ENCODE measurements around the gene NAPB.

Gene NAPB

DNA sequence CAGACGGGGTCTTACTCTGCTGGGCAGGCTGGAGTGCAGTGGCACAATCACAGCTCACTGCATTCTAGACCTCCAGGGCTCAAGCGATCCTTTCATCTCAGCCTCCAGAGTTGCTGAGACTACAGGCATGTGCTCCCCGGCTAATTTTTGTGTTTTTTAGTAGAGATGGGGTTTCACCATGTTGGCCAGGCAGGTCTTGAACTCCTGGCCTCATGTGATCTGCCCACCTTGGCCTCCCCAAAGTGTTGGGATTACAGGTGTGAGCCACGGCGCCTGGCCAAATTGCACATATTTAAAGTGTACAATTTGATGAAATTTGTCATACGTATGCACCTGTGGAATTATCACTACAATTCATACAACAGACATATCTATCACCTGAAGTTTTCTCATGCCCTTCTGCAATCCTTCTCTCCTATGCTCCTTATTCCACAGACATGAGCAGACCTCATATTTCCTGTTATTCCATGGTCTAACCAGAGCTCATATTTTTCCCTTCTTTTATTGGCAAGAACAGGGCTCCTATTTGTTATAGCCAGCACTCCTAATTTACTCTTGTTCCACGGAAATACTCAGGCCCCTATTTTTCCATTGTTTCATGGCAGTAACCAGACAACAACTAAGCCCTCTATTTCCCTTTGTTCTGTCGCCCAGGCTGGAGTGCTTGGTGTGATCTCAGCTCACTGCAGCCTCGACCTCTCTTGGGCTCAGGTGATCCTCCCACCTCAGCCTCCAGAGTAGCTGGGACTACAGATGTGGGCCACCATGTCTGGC, 16.0 kb upstream of the NAPB start:
- DNase-seq: no peak

DNA sequence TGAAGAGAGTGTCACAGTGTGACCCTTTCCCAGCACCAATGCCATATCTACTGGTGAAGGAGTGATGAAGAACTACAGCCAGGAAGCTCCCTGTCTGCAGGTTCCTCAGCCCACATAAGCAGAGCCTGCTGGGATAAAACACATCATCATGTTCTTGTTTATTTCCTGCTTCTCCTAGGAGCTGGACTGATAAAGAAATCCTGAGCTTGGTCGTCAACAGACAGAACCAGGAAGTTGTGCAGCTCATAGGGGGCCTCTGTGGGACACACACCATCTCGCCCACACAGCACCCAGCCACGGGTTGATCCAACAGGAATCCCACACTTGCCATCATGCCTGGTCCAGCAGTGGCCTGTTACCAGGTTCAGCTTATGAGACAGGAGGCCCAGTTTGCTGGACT, 15.4 kb upstream of the NAPB start:
- DNase-seq: no peak

DNA sequence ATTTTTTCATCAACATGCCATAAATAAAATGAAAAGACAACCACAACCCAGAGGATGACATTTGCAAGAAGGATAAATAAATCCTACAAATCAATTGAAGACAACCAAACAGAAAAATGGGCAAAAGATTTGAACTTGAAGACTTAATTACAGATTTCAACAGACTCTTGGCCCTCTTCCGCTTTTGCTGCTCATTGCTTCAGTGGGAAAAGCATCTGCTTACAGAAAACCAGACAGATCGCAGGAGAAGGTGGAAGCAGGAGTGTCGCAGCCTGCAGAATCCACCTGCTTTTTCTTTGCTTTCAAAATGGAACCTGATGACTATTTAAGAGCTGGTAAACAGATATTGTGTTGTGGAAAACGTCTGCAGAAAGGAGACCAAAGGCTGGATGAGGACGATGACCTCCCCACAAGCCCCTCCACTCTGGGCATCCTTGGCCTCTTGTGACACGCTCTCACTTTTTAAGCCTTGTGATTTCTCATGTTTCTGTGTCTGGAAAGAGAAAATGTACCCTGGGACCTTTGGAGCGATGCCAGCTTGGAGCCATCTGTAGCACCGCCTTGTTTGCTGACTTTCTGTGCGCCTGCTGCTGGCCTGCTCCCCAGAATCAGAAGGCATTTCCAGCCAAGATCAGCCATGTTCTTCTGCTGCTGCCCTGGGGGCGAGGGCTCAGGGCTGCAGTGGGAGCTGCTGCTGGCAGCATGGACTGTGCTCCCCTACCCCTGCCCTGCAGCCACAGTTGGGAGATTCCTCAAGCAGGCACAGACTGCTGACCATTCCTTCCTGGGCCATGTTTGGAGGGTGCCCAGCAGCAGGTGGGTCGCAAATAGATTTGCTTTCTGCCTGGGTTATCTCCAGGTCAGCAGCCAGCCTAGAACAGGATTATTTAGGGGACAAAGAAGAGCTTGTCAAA, 14.6 kb upstream of the NAPB start:
- no peak for DNase-seq

DNA sequence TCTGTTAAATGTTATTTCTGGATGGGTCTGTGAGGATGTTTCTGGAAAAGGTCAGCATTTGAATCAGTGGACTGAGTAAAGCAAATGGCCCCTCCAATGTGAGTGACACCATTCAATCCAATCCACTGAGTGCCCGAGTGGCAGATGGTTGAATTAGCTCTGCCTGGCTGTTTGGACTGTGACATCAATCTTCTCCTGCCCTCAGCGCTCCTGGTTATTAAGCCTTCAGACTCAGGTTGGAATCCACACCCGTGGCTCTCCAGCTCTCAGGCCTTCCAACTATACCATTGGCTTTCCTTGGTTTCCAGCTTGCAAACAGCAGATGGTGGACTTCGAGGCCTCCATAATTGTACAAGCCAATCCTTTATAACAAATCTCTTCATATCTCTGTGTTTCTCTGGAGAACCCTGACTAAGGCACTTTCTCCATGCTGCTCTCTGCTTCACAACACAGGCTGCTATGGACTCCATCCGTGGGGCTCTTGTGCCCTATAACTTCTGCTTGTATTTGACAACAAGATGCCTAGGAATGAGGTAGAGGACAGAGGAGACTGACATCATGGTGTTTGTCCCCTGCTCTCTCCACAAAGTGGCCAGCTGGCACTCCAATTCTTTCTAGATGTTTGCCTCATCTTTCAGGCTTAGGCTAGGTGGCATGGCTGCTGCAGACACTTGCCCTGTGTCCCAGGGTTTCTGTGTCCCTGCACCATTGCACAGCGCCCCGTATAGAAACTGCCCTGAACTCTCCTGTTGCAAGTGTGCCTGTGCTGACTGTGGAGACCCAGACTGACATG, 13.4 kb upstream of the NAPB start:
- no peak for DNase-seq

DNA sequence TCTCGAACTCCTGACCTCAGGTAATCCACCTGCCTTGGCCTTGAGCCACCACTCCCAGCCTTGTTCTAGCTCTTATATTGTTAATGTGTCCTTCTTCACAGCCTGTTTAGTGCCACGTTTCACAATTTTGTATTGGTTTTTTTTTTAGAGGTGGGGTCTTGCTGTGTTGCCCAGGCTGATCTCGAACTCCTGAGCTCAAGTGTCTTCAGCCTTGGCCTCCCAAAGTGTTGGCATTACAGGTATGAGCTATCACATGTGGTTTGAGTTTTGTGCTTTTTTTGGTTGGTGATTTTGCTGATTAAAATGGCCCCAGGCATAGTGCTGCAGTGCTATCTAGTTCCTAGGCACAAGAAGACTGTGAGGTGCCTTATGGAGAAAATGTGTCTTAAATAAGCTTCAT, 12.3 kb upstream of the NAPB start:
- no peak for DNase-seq

DNA sequence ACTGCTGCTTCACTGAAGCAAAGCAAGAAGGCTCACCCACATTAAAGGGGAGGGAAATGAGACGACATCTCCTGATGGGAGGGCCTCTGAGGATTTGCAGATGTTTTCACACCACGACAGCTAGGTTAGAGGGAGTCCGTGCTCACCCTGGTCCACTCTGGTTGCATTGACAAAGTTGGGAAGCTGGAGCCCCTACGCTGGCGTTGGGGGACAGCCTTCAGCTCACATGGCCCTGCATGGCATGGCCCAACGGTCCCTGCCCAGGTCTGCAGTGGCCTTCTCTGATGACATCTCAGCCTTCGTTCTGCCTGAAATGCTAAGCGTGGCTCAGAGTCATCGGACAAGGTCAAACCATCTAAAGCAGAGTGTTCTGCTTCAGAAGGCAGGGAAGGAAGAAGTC, 3.8 kb upstream of the NAPB start:
- no peak for DNase-seq

DNA sequence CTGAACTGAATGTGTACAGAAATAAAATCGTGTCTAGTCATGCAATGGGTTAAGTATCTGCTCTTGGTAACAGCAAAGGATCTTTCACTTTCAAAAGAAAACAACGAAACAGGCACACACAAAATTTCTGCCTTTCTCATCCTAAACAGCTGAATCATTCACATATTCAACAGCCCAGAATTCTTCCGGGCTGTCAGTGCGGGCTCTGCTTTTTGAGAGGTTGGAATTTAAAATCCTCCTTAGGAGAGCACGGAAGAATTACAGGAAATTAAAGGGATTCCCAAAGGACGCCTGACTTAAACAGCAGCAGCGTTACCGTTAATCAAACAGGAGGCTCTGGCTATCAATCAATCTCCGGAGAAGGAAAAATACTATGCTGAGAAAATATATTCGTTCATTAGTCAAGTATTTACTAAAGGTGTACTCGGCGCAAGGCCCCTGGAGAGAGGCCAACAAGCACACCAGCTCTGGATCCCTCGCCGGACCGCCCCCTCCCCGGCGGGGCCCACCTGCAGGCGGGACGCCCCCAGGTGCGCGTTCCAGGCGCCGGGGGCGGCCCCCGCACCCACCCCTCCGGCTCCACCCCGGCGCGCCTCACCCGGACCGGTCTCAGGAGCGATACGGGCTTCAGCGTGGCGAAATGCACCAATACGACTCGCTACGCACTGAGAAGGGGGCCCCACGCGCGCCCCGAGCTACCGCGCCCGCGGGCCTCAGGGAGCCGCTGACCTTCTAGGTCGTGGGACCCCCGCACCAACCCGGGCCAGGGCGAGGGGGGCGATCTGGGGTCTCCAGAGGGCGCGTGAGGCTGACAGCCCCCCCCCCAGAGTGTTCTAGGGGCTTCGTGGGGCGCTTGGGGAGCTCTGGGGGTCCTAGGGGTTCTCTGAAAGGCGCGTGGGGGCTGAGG, 1.0 kb downstream of the NAPB start:
- peak; percentile 15 for DNase-seq

DNA sequence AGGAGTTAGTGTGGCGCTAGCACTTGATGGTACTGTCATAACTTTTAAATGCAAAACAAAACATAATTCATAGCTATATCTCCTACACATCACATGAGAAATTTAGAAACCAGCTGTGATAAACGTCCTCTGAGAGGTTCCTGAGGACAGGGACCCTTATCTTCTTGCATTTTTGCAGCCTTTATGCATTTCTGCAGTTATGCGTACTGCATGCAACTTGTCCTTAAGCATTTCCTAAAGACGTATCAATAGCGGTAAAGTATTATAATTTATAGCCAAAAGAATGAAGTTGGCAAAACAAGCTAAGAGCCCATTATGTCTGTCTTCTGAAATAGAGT, 1.7 kb downstream of the NAPB start:
- DNase-seq: no peak

DNA sequence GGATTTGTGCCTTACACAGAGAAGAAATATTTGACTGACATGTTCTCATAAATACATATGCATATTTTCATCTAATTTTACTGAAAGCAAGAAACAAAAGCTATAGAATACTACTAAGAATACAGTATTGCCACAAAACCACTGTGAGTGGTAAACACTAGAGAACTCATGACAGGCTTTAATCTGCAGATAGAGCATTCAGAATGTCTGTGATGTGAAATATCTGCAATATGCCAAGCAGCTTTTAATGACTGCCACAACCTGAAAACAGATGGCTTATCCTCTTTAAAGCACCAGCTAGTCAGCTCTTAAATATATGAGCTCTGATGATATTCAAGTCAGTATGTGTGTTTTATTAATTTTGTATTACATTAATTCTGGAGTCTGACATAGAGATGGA, 3.4 kb downstream of the NAPB start:
- no peak for DNase-seq

DNA sequence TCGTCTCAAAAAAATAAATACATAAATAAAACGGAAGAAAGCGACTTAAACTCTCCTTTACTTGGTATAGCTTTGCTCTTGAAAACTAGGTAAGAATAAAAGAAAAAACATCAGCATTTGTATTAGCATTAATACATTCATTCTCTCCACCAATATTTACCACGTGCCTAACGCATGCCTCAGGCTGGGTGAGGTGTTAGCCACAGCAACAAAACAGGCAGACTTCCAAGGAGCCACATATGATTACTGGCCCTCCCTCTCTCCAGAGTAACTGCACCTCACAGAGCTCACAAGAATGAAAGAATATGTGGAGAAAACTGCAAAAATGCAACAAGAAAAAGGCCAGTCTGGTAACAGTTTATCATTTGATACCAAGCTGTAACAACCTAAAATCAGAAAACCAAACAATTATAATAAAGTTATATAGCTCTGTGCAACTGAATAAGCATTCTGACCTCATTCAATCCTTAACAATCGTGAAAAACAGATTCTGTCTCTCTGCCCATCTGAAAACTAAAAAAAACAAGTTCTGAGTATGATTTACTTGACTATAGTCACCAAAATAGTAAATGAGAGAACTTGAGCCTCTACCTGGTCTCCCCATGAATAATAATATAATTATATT, 5.2 kb downstream of the NAPB start:
- no peak for DNase-seq

DNA sequence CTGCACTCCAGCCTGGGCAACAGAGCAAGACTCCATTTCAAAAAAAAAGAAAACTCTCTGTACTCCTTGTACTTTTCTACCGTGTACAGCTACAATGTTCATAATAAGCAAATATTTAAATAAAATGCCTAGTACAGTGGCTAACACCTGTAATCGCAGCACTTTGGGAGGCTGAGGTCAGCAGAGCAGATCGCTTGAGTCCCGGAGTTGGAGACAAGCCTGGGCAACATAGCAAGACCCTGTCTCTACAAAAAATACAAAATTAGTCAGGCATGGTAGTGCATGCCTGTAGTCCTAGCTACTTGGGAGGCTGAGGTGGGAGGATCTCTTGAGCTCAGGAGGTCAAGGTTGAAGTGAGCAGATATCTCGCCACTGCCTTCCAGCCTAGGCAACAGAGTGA, 5.7 kb downstream of the NAPB start:
- no peak for DNase-seq

DNA sequence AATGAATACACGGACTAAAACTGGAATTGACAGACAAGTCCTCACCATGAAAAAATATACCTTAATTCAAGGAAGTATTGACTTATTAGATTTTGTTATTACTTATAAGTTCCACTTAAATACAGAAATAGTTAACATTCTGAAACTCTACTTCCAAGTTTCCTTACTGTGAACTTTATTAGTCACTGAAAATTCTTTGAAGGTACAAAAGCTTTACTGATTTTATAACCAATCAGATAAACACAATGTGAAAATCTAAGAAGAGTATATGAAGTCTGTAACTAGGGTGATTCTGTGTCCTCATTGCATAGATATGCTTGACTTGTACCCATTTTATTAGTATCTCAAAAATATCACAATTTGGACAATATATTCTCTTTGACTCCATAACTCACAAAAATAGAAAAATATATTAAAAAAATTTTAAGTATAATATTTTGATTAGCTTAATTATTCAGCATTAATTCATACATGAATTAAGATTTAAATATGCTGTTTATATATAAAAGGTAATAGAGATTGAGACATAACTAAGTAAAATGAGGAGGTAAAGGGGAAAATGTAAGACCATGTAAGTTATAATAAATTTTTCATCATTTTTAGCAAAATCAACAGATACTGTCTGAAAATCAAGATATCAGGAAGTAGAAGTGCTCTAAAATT, 6.6 kb downstream of the NAPB start:
- no peak for DNase-seq

DNA sequence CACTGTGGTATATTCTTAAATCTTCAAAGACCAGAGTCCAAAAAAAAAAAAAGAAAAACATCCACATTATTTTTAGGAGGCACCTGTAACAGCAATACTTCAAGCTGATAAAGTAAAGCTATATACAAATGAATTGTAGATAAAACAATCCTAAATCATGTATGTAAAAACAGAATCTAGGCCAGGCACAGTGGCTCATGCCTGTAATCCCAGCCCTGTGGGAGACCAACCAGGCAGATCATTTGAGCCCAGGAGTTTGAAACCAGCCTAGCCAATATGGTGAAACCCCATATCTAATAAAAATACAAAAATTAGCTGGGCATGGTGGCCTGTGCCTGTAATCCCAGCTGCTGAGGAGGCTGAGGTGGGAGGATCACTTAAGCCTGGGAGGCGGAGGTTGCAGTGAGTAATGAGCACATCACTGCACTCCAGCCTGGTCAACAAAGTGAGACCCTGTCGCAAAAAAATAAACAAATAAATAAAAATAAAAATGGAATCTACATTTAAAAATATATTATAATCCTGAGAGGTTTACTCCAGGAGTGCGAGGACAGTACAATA, 7.3 kb downstream of the NAPB start:
- no peak for DNase-seq

DNA sequence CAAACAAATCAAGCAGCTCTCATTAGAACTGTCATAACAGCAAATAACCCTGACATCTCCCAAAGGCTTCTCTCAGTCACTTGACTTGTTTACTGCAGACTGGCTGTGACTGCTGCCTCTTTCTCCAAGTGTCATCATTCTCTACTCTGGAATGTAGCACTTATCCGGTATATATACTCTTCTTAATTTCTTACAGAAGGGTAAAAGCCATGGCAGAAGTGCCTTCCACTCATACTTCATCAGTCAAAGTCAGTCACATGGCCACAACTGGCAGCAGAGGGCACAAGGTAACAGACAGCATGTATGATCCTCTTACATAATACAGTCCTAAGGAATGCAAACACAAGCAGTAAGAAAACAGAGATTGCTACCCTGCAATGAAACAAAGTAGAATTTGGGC, 9.3 kb downstream of the NAPB start:
- DNase-seq: no peak

DNA sequence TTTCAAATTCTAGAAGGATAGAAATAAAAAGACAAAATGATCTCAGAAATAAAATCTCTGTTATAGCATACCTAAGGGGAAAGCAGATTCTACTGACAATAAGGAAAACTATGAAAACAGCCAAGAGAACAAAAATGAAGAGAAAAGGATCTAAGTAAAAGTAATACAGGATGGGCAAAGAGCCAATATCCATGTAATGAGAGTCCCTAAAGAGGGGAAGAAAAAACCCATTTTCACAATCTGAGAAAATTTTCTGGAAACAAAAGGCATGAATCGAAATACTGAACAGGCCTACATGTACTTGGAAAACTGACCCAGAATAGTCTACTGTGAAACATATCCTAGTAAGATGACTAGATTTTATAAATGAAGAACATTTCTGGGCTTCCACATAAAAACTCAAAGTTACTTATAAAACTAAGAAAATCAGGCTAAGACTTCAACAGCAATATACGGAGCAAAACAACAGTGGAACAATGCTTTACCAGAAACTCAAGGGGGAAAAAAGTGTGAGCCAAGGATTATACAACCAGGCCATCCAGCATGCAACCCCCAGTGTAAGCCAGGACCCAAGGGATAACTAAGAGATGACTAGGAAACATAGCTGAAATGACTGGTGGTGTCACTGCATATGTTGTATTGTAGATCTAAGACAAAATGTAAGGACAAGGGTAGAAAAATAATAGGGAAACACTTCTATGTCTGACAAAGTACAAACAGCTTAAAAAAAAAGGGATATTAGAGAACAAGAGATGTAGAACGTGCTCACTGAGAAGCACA, 10.2 kb downstream of the NAPB start:
- no peak for DNase-seq

DNA sequence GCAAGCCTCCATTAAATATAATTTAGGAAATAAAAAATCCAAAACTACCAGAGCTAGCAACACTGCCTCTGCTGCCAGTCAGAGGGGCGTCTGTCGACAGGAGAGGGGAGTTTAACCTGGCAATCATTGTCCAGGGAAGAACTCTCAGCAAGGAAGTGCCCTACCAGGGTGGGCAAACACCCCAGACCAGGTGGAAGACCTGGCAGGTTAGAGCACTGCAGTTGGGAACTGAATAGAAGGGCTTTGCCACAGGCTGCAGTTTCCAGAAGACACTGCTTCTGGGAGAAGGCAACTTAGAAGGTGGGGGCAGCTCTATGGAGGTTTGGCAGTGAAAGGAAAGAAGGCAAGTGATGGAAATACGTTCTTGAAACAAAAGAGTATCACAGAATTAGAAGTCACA, 11.5 kb downstream of the NAPB start:
- DNase-seq: no peak

DNA sequence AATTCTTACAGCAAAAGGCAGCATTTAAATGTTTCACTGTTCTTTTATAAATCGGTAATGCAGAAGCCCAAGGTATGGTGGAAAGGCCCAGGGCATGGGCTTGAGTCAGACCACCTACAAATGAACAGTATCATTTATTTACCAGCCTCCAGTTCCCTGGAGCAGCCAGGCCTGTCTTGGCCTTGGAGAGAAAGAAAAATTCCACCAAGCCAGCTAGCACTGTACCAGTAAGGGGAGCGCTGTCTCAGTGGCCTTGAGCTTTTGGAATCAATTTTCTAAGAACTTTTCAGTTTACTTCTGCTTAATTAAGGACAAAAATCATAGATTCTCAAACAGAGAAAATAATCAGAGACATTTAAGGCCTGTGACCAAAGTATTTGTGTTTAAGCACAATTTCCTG, 12.3 kb downstream of the NAPB start:
- DNase-seq: no peak

DNA sequence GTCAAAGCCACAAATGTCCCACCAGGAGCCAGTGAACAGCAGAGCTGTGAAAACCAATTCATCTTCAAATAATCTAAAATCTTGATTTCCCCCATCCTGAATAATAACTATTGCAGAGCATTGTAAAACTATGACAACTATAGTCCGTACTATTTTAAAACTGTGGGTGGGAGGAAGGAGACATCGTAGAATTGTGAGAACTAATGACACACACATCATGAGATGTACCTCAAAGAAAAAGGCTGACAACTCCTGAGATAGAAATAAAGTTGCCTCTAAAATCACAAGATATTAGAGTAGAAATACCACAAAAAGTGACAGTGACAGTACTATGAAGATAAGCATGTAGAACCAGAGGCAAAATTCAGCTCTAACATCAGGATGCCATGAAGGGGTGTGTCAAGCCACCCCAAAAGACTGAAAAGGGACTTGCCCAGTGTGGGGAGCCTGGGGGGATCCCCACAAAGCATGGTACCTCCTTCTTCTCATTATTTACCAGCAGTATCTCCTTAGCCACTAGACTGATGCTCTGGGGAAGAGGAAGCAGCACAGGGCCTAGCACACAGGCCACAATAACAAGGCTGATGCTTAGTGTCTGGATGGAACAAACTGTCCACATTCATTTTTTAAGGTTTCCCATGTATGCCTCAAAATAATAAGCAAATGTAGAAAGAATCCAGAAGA, 13.4 kb downstream of the NAPB start:
- no peak for DNase-seq

DNA sequence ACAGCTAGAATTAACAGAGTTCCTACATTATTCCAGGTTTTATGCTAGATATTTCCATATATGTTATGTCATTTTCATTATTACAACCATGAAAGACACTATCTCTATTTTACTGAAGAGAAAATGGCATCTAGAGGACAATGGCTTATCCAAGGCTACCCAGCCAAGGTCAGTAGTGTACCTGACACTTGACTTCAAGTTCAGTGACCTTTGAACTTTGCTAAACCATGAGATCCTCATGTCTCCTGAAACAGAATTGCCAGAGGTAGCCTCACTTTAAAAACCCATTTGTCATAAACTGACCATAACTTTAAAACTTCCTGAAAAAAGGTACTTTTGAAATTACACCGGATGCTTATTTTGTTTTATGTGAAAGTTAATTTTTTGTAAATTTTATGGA, 14.4 kb downstream of the NAPB start:
- no peak for DNase-seq

DNA sequence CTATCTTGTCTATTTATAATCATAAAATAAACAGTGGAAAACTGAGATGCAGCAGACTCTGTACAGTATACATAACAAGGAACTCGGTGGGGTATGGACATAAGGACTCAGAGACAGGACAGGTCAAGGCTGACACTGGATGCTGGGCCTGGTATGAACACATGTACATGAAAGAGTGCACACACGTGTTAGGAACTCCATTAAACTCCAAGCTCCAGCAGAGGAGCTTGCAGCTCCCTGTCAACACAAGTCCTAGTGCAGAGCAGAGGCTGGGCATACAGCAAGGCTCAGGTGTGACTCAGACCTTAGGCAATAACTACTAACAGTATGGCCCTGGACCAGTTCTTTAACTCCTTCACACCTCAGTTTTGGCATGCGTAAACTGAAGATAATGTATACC, 17.1 kb downstream of the NAPB start:
- no peak for DNase-seq

Data from activated CD4-positive, alpha-beta T cell treated with anti-CD3 and anti-CD28 coated beads for 1 hour (primary cell).